GM21737 (cell line): ENCODE results near the gene TSEN34.

Experiments
- ATAC-seq: cut with Tn5 transposase; IDR thresholded peaks from one replicate; pipeline ENCODE4 v1.9.1; 2021; ENCODE audit warnings: mild to moderate bottlenecking, moderate library complexity; ENCODE audit not compliant: unreplicated experiment

The TSEN34 gene

GRCh38 chr19:54191011-54191810, at the start of gene TSEN34:
TSS of gene TSEN34 (plus strand) at chr19:54191308. CDS start at chr19:54191365, 57 bp downstream.
- peak; percentile 26 for ATAC-seq

- no peak for ATAC-seq
Measured at GRCh38 chr19:54141356-54141755, 49.8 kb upstream of the TSEN34 start.

GRCh38 chr19:54142166-54142780, 48.8 kb upstream of the TSEN34 start:
- ATAC-seq = no peak

- no peak for ATAC-seq
Measured at GRCh38 chr19:54145541-54146158, 45.5 kb upstream of the TSEN34 start.

- ATAC-seq = no peak
Measured at GRCh38 chr19:54147676-54148075, 43.4 kb upstream of the TSEN34 start.

GRCh38 chr19:54148158-54148557, 43.0 kb upstream of the TSEN34 start:
- no peak for ATAC-seq

GRCh38 chr19:54149021-54149812, 41.9 kb upstream of the TSEN34 start:
- no peak for ATAC-seq

GRCh38 chr19:54151362-54152035, 39.6 kb upstream of the TSEN34 start:
- ATAC-seq = no peak

- no peak for ATAC-seq
Measured at GRCh38 chr19:54152267-54152666, 38.8 kb upstream of the TSEN34 start.

- no peak for ATAC-seq
Measured at GRCh38 chr19:54152878-54153524, 38.1 kb upstream of the TSEN34 start.

GRCh38 chr19:54153731-54154326, 37.3 kb upstream of the TSEN34 start:
- no peak for ATAC-seq

GRCh38 chr19:54154603-54155345, 36.3 kb upstream of the TSEN34 start:
- ATAC-seq = no peak

GRCh38 chr19:54155694-54156093, 35.4 kb upstream of the TSEN34 start:
- ATAC-seq = no peak

GRCh38 chr19:54156490-54156889, 34.6 kb upstream of the TSEN34 start:
- ATAC-seq = no peak

- no peak for ATAC-seq
Measured at GRCh38 chr19:54156953-54157352, 34.2 kb upstream of the TSEN34 start.

- no peak for ATAC-seq
Measured at GRCh38 chr19:54158812-54159351, 32.2 kb upstream of the TSEN34 start.

GRCh38 chr19:54159352-54160181, 31.5 kb upstream of the TSEN34 start, which contains the start of gene LENG1:
TSS of gene LENG1 (minus strand) at chr19:54159721. CDS start at chr19:54159695, 26 bp downstream.
- ATAC-seq = peak; percentile 87
